ENCODE data around the gene MGAM2. TPM values are rescaled to one million over a fixed set of nuclear protein-coding genes. Genes with fewer than 3 reads are reported as not detected.

Gene MGAM2
- total and polyA plus RNA-seq, 2 of the 13 experiments (the other 11 are each of a cell fraction or from before 2014, with no cell fraction given) = 0.29 TPM; not detected in 1

GRCh38 chr7:142104550-142105527 is 6.7 kb upstream of the MGAM2 start (continued):
- TF ChIP-seq HMGXB4 (CRISPR knock-in tag; IDR thresholded peaks at IDR 0.05; ENCODE audit: borderline replicate concordance in 1 of 2, low read depth in 1 of 2) (no peak), MTA1 (CRISPR knock-in tag; IDR thresholded peaks at IDR 0.05; ENCODE audit: borderline replicate concordance) (no peak), KLF6 (CRISPR knock-in tag; IDR thresholded peaks at IDR 0.05) (no peak), IRF2 (CRISPR knock-in tag; IDR thresholded peaks at IDR 0.05) (0 out of 2 replicates have a peak, but pooled peaks have one; percentile 34), HOXD1 (CRISPR knock-in tag; IDR thresholded peaks at IDR 0.05) (no peak), TRIM24 (CRISPR knock-in tag; IDR thresholded peaks at IDR 0.05) (no peak), ZNF782 (CRISPR knock-in tag; IDR thresholded peaks at IDR 0.05; ENCODE audit: borderline replicate concordance) (no peak), ZNF3 (CRISPR knock-in tag; IDR thresholded peaks at IDR 0.05) (no peak), ZNF251 (CRISPR knock-in tag; IDR thresholded peaks at IDR 0.05) (no peak), MAFF (IDR thresholded peaks at IDR 0.05; ENCODE audit: low read depth, low read length) (0 out of 2 replicates have a peak, but pooled peaks have one; percentile 16), CREM (IDR thresholded peaks at IDR 0.05) (peak; percentile 58; the same call in 1 of the 2 replicates), CREM (CRISPR knock-in tag; IDR thresholded peaks at IDR 0.05) (no peak), ZMAT3 (CRISPR knock-in tag; conservative IDR thresholded peaks at IDR 0.05) (no peak), GLI4 (CRISPR knock-in tag; IDR thresholded peaks at IDR 0.05; ENCODE audit: borderline replicate concordance) (no peak), ZNF580 (CRISPR knock-in tag; IDR thresholded peaks at IDR 0.05; ENCODE audit: borderline replicate concordance, low read depth) (no peak), HMGXB3 (CRISPR knock-in tag; IDR thresholded peaks at IDR 0.05; ENCODE audit: borderline replicate concordance) (no peak), MLX (CRISPR knock-in tag; IDR thresholded peaks at IDR 0.05) (no peak), KMT2A (CRISPR knock-in tag; IDR thresholded peaks at IDR 0.05) (no peak), NCOA1 (CRISPR knock-in tag; IDR thresholded peaks at IDR 0.05) (no peak), TCF7L2 (IDR thresholded peaks at IDR 0.05; ENCODE audit: low read depth, low read length) (no peak), ZNF652 (CRISPR knock-in tag; IDR thresholded peaks at IDR 0.05; ENCODE audit: borderline replicate concordance, low read depth) (no peak), HOMEZ (CRISPR knock-in tag; IDR thresholded peaks at IDR 0.05; ENCODE audit: low read depth) (no peak)
